Measurements from ENCODE around the gene MAP3K10.

GRCh38 chr19:40205760-40206159 is 14.5 kb downstream of the MAP3K10 start:
- no peak for TF ChIP-seq CTCF (IDR thresholded peaks at IDR 0.05)
- no peak for TF ChIP-seq POLR2A (IDR thresholded peaks at IDR 0.05)

Measured in adrenal gland (tissue), 5 donors.